ENCODE results near the gene PTOV1. TPM values are rescaled to one million over a fixed set of nuclear protein-coding genes. Genes with fewer than 3 reads are reported as not detected.

PTOV1 gene
- total and polyA plus RNA-seq, 10 of the 15 experiments (the other 5 are each of a cell fraction or from before 2014, with no cell fraction given): 3.2 to 83.5 (median 22.3) TPM

- TF ChIP-seq MYB (IDR thresholded peaks at IDR 0.05; ENCODE audit: borderline replicate concordance, low read depth, low read length) (0 out of 2 replicates have a peak, but pooled peaks have one; percentile 21), NR2C2 (IDR thresholded peaks at IDR 0.05; ENCODE audit: borderline replicate concordance, control insufficient read depth, insufficient read length, low read depth) (no peak), CHD2 (IDR thresholded peaks at IDR 0.05; ENCODE audit: borderline replicate concordance, low read depth, low read length) (no peak), JUNB (IDR thresholded peaks at IDR 0.05) (no peak), SMARCA5 (IDR thresholded peaks at IDR 0.05) (peak; percentile 69), SUPT20H (IDR thresholded peaks at IDR 0.05; ENCODE audit: borderline replicate concordance, control insufficient read depth, low read depth, low read length) (no peak), SREBF2 (IDR thresholded peaks at IDR 0.05; ENCODE audit: low read length) (no peak), CREB1 (IDR thresholded peaks at IDR 0.05; ENCODE audit: low read depth) (peak; percentile 97), CBX5 (IDR thresholded peaks at IDR 0.05; ENCODE audit: low read depth) (no peak), IKZF1 (conservative IDR thresholded peaks at IDR 0.05) (peak; percentile 68; the same call in 1 of the 2 replicates), BCL3 (IDR thresholded peaks at IDR 0.05; ENCODE audit: borderline replicate concordance, insufficient read depth, low read depth, low read length, poor library complexity, severe bottlenecking) (no peak), E4F1 (IDR thresholded peaks at IDR 0.05; ENCODE audit: borderline replicate concordance, partially characterized antibody) (no peak), BHLHE40 (IDR thresholded peaks at IDR 0.05; ENCODE audit: borderline replicate concordance in 1 of 2, low read depth in 2 of 2, low read length in 1 of 2) (peak; percentile 88 to 97), CUX1 (IDR thresholded peaks at IDR 0.05; ENCODE audit: insufficient replicate concordance, low read depth, low read length) (no peak), TAF1 (IDR thresholded peaks at IDR 0.05; ENCODE audit: borderline replicate concordance, low read depth, low read length) (peak; percentile 70)
- TF ChIP-seq, protein P1, sequence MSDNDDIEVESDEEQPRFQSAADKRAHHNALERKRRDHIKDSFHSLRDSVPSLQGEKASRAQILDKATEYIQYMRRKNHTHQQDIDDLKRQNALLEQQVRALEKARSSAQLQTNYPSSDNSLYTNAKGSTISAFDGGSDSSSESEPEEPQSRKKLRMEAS (IDR thresholded peaks at IDR 0.05; ENCODE audit: low read depth, low read length): no peak
- TF ChIP-seq, protein P2, sequence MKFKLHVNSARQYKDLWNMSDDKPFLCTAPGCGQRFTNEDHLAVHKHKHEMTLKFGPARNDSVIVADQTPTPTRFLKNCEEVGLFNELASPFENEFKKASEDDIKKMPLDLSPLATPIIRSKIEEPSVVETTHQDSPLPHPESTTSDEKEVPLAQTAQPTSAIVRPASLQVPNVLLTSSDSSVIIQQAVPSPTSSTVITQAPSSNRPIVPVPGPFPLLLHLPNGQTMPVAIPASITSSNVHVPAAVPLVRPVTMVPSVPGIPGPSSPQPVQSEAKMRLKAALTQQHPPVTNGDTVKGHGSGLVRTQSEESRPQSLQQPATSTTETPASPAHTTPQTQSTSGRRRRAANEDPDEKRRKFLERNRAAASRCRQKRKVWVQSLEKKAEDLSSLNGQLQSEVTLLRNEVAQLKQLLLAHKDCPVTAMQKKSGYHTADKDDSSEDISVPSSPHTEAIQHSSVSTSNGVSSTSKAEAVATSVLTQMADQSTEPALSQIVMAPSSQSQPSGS (IDR thresholded peaks at IDR 0.05; ENCODE audit: low read length): no peak
Measured at GRCh38 chr19:49876422-49877019, 25.6 kb downstream of the PTOV1 start (continued).

Measured in GM12878 (cell line).